ENCODE results near the gene CILP. TPM values are rescaled to one million over a fixed set of nuclear protein-coding genes. Genes with fewer than 3 reads are reported as not detected.
"Not testable (repeated sequence)": the region's sequence is repeated elsewhere in the genome, so short reads cannot be mapped to it uniquely, and the experiment has no call there.

Gene CILP
- total RNA-seq, 1 donor from 2014 or later, result not detected

GRCh38 chr15:65246026-65246714, 34.9 kb upstream of the CILP start:
- DNase-seq (ENCODE audit: low read depth), result no peak

GRCh38 chr15:65245096-65245856, 34.0 kb upstream of the CILP start:
- Histone ChIP-seq H3K27me3 (ENCODE audit: control insufficient read depth, insufficient read depth, low read length) (no peaks in the 10 kb centered on the region), H3K36me3 (ENCODE audit: control insufficient read depth, insufficient read depth, low read length) (no peaks in the 10 kb centered on the region), H3K4me3 (ENCODE audit: low read depth, low read length) (no peak overlapping the region)
- DNase-seq (ENCODE audit: low read depth), result no peak
- TF ChIP-seq CTCF (IDR thresholded peaks at IDR 0.05; ENCODE audit: insufficient read depth, low read length, poor library complexity, severe bottlenecking), result no peak

More at GRCh38 chr15:65246026-65246714, 34.9 kb upstream of the CILP start:
- no peak for TF ChIP-seq CTCF (IDR thresholded peaks at IDR 0.05; ENCODE audit: insufficient read depth, low read length, poor library complexity, severe bottlenecking)
- no peak overlapping the region for H3K4me3 ChIP-seq (ENCODE audit: low read depth, low read length)
- no peaks in the 10 kb centered on the region for H3K36me3 ChIP-seq (ENCODE audit: control insufficient read depth, insufficient read depth, low read length)
- H3K27me3 ChIP-seq (ENCODE audit: control insufficient read depth, insufficient read depth, low read length), result no peaks in the 10 kb centered on the region

GRCh38 chr15:65244638-65245037, 33.4 kb upstream of the CILP start:
- no peak for DNase-seq (ENCODE audit: low read depth)
- H3K4me3 ChIP-seq (ENCODE audit: low read depth, low read length), result no peak overlapping the region
- H3K36me3 ChIP-seq (ENCODE audit: control insufficient read depth, insufficient read depth, low read length), result no peaks in the 10 kb centered on the region
- no peaks in the 10 kb centered on the region for H3K27me3 ChIP-seq (ENCODE audit: control insufficient read depth, insufficient read depth, low read length)
- no peak for TF ChIP-seq CTCF (IDR thresholded peaks at IDR 0.05; ENCODE audit: insufficient read depth, low read length, poor library complexity, severe bottlenecking)

GRCh38 chr15:65236443-65236842, 25.2 kb upstream of the CILP start:
- H3K36me3 ChIP-seq (ENCODE audit: control insufficient read depth, insufficient read depth, low read length); H3K27me3 ChIP-seq (ENCODE audit: control insufficient read depth, insufficient read depth, low read length); H3K4me3 ChIP-seq (ENCODE audit: low read depth, low read length); DNase-seq (ENCODE audit: low read depth): not testable (repeated sequence)

- Histone ChIP-seq H3K4me3 (ENCODE audit: low read depth, low read length) (no peak overlapping the region), H3K36me3 (ENCODE audit: control insufficient read depth, insufficient read depth, low read length) (no peaks in the 10 kb centered on the region), H3K27me3 (ENCODE audit: control insufficient read depth, insufficient read depth, low read length) (no peaks in the 10 kb centered on the region)
- no peak for TF ChIP-seq CTCF (IDR thresholded peaks at IDR 0.05; ENCODE audit: insufficient read depth, low read length, poor library complexity, severe bottlenecking)
- no peak for DNase-seq (ENCODE audit: low read depth)
Measured at GRCh38 chr15:65233696-65234095, 22.4 kb upstream of the CILP start.

GRCh38 chr15:65232520-65232919, 21.2 kb upstream of the CILP start:
- no peak for TF ChIP-seq CTCF (IDR thresholded peaks at IDR 0.05; ENCODE audit: insufficient read depth, low read length, poor library complexity, severe bottlenecking)
- Histone ChIP-seq H3K27me3 (ENCODE audit: control insufficient read depth, insufficient read depth, low read length) (no peaks in the 10 kb centered on the region), H3K4me3 (ENCODE audit: low read depth, low read length) (no peak overlapping the region), H3K36me3 (ENCODE audit: control insufficient read depth, insufficient read depth, low read length) (no peaks in the 10 kb centered on the region)
- no peak for DNase-seq (ENCODE audit: low read depth)
